ENCODE results near the gene FRRS1. TPM values are rescaled to one million over a fixed set of nuclear protein-coding genes. Genes with fewer than 3 reads are reported as not detected.

FRRS1 gene, protein sequence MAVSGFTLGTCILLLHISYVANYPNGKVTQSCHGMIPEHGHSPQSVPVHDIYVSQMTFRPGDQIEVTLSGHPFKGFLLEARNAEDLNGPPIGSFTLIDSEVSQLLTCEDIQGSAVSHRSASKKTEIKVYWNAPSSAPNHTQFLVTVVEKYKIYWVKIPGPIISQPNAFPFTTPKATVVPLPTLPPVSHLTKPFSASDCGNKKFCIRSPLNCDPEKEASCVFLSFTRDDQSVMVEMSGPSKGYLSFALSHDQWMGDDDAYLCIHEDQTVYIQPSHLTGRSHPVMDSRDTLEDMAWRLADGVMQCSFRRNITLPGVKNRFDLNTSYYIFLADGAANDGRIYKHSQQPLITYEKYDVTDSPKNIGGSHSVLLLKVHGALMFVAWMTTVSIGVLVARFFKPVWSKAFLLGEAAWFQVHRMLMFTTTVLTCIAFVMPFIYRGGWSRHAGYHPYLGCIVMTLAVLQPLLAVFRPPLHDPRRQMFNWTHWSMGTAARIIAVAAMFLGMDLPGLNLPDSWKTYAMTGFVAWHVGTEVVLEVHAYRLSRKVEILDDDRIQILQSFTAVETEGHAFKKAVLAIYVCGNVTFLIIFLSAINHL
- 0.65 and 1.2 TPM in 2 replicates for total RNA-seq

GRCh38 chr1:99766378-99766800 lies at the start of gene FRRS1:
Gene FRRS1 (minus strand): TSS chr1:99766635. CDS start chr1:99748768, 17,867 bp downstream.

Other genes starting within 250 kb of the FRRS1 start
- 8.0 and 15.1 TPM in 2 replicates for gene PALMD, start 120.5 kb downstream of the FRRS1 start, total RNA-seq
- gene AGL, start 83.7 kb upstream of the FRRS1 start, total RNA-seq, result 7.7 and 10.1 TPM in 2 replicates
- 19.7 and 20.6 TPM in 2 replicates for gene SLC35A3, start 203.4 kb upstream of the FRRS1 start, total RNA-seq